Mononuclear cell (primary cell): Measurements from ENCODE around the gene KRTAP12-4. TPM values are rescaled to one million over a fixed set of nuclear protein-coding genes. Genes with fewer than 3 reads are reported as not detected.
"Not testable (repeated sequence)": the region's sequence is repeated elsewhere in the genome, so short reads cannot be mapped to it uniquely, and the experiment has no call there.

Experiments
- H3K27me3 ChIP-seq: 2 replicates; pipeline ENCODE4 v1.6.0; 2011; ENCODE audit warnings: low read length, control low read depth; ENCODE audit not compliant: insufficient read depth
- H3K4me1 ChIP-seq: 2 replicates; pipeline ENCODE4 v1.5.1; 2011; ENCODE audit warnings: mild to moderate bottlenecking, low read length, control low read depth; ENCODE audit not compliant: insufficient read depth
- H3K4me3 ChIP-seq: 2 replicates; pipeline ENCODE4 v1.5.1; 2011; ENCODE audit warnings: mild to moderate bottlenecking, low read length, moderate library complexity
- H3K9me3 ChIP-seq: 2 replicates; pipeline ENCODE4 v1.5.1; 2011; ENCODE audit warnings: low read depth, mild to moderate bottlenecking, control low read depth, low read length
- total RNA-seq: library from RNA; depleted of rRNA; stranded (reverse); fragments of >200 nt; gene quantifications from one replicate; pipeline ENCODE4 v1.2.3, GENCODE V29; 2012

The KRTAP12-4 gene
- total RNA-seq, 1 donor: not detected

DNA sequence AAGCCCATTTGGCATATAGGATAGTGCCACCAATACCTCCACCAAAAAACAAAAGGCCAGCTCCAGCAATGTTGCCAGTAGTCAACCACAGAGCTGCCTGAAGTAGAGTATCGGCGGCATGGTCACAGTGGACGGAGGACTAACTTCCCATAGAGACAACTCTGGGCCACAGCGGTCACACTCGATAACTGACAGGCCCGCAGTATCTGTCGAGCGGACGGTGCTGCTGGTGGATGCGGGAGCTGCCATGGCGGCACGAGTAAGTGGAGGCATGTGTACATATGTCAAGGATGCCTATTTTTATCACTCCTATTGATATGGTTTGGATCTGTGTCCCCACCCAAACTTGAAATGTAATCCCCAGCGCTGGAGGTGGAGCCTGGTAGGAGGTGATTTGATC, 23.4 kb upstream of the KRTAP12-4 start:
- H3K9me3 ChIP-seq: no peaks in the 10 kb centered on the region
- no peaks in the 10 kb centered on the region for H3K27me3 ChIP-seq
- H3K4me1 ChIP-seq: no peaks in the 10 kb centered on the region
- no peak overlapping the region for H3K4me3 ChIP-seq

- Histone ChIP-seq H3K4me1 (no peaks in the 10 kb centered on the region), H3K9me3 (no peaks in the 10 kb centered on the region), H3K4me3 (no peak overlapping the region), H3K27me3 (peaks cover 4% of the 10 kb centered on the region)
Observed at GRCh38 chr21:44671911-44672310, 17.5 kb upstream of the KRTAP12-4 start.

DNA sequence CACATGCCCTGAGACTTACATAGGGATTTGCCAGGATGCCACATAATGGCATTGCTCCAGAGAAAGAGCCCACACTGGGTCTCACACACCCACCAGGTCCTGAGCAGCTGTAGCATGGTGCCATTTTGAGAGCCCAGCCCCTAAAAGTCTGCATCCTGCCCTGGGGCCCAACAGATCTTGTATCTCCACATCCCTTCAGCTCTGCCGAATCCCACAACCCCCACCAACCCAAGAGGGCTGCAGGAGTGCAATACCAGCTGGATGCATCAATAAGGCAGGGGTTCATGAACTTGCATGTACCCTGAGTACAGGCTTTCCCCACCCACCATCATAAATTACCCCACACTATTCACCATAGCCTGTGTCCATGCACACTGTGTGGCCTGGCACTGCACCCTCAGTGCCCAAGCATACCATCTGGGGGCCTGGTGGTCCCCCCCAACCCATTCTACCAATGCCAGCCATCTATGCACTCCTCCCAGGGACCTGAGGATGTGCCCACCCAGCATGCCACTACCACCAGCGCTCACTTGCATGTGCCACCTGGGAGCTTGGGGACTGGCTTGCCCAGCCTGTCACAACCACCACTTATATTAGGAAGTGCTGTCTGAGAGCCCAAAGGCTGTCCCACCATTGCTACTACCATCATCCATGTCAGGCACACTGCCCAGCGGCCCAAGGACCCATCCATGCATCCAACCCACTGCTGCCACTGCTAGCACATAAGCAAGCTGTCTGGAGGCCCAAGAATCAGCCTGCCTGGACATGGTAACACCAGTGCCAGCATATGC, 16.4 kb upstream of the KRTAP12-4 start:
- Histone ChIP-seq H3K4me3 (no peak overlapping the region), H3K4me1 (no peaks in the 10 kb centered on the region), H3K9me3 (no peaks in the 10 kb centered on the region), H3K27me3 (peaks cover 4% of the 10 kb centered on the region)

GRCh38 chr21:44667612-44668011, 13.2 kb upstream of the KRTAP12-4 start:
- Histone ChIP-seq H3K27me3 (peaks cover 7% of the 10 kb centered on the region), H3K4me1 (no peaks in the 10 kb centered on the region), H3K9me3 (peaks cover 7% of the 10 kb centered on the region), H3K4me3 (no peak overlapping the region)

DNA sequence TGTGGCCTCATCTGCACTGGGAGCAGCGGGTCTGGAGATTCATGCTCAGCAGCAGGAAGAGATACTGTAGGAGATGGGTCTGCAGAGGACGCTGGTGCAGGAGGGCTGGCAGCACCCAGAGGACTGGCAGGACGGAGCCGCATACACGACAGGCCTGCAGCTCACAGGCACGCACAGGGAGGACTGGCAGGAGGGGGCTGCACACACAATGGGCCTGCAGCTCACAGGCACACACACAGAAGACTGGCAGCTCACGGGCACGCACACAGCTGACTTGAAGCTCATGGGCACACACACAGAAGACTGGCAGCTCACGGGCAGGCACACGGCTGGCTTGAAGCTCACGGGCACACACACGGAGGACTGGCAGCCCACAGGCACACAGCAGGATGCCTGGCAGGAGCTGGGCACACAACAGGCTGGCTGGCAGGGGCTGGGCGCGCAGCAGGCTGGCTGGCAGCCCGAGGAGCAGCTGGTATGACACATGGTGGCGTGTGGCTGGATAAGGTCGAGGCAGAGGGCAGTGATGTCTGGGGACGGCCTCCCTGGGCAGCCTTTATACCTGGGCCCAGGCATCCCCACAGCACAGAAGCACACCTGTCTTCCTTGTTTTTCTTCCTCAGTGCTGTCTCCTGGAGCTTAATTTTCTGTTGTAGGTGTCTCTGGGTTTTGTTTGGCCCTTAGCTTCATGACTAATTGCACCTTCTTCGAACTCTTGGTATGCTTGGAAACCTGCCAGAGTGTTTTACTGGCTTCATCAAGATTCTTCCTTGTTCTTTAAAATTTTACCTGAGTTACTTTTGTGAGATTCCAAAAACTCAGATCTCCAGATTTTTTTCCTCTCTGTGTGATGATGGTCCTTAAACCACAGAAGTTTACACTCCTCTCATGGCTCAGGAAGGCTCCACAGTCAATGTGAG, 12.2 kb upstream of the KRTAP12-4 start, which contains the start of gene KRTAP12-2:
Gene KRTAP12-2, minus strand, starts transcription at position 527 of the 920 bp plus-strand sequence. Its CDS starts 41 bp downstream, at position 486.
- no peaks in the 10 kb centered on the region for H3K4me1 ChIP-seq
- peaks cover 7% of the 10 kb centered on the region for H3K9me3 ChIP-seq
- H3K4me3 ChIP-seq: no peak within 1 kb of the TSS
- H3K27me3 ChIP-seq: peaks cover 7% of the 10 kb centered on the region

DNA sequence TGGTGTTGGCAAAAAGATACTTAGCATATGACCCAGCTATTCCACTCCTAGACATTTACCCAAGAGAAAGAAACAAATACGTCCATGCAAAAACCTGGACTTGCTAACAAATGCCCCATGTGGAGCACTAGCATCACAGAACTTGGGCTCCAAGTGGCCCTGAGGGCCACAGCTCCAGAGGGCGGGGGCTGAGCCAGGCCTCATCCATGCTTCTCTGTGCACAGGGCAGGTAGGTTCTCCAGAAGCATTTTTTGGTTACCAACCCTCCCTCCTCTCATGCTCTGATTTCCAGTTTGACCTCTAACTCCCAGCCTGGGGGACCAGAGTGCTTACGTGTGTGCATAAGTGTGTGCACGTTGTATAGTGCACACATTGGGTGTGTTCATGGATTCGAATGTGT, 10.2 kb upstream of the KRTAP12-4 start:
- peaks cover 7% of the 10 kb centered on the region for H3K9me3 ChIP-seq
- H3K4me1 ChIP-seq: no peaks in the 10 kb centered on the region
- H3K4me3 ChIP-seq: no peak overlapping the region
- peaks cover 7% of the 10 kb centered on the region for H3K27me3 ChIP-seq

- not testable (repeated sequence) for H3K4me3 ChIP-seq, H3K9me3 ChIP-seq
- H3K4me1 ChIP-seq: peaks cover 20% of the 10 kb centered on the region
Observed at GRCh38 chr21:44661567-44661966, 7.1 kb upstream of the KRTAP12-4 start.

GRCh38 chr21:44658913-44659595, 4.6 kb upstream of the KRTAP12-4 start:
- peaks cover 27% of the 10 kb centered on the region for H3K4me1 ChIP-seq
- no peak overlapping the region for H3K4me3 ChIP-seq
- H3K27me3 ChIP-seq: peaks cover 2% of the 10 kb centered on the region
- peaks cover 6% of the 10 kb centered on the region for H3K9me3 ChIP-seq

More at GRCh38 chr21:44661567-44661966, 7.1 kb upstream of the KRTAP12-4 start:
- not testable (repeated sequence) for H3K27me3 ChIP-seq

DNA sequence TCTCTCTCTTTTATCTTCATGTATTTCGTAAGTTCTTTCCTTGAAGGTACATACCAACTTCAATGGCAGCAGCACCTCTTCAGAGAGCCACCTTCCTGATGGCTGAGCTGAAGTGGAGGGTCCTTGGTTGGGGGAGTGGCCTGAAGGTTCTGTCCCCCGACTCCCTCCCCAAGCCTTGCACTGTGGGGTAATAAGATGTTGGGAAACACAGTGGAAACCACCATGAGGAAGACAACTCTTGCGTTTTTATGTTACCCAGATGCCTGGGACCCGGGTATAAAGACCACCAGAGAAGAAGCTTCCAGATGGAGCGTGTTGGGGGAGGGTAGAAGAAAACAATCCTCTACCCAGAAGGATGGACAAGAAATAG, 4.1 kb upstream of the KRTAP12-4 start:
- Histone ChIP-seq H3K27me3 (peaks cover under 1% of the 10 kb centered on the region), H3K4me3 (no peak overlapping the region), H3K4me1 (peaks cover 31% of the 10 kb centered on the region), H3K9me3 (peaks cover under 1% of the 10 kb centered on the region)

- Histone ChIP-seq H3K27me3 (no peaks in the 10 kb centered on the region), H3K4me1 (peaks cover 31% of the 10 kb centered on the region), H3K9me3 (no peaks in the 10 kb centered on the region), H3K4me3 (no peak within 1 kb of the TSS)
Observed at GRCh38 chr21:44657635-44658540, 3.4 kb upstream of the KRTAP12-4 start, which contains the start of gene KRTAP12-3. Gene KRTAP12-3, plus strand, starts transcription at chr21:44657932. Its CDS starts 48 bp downstream, at chr21:44657980.

- Histone ChIP-seq H3K27me3 (no peaks in the 10 kb centered on the region), H3K9me3 (no peaks in the 10 kb centered on the region), H3K4me3 (no peak overlapping the region), H3K4me1 (peaks cover 31% of the 10 kb centered on the region)
Observed at GRCh38 chr21:44656868-44657267, 2.4 kb upstream of the KRTAP12-4 start.

GRCh38 chr21:44653656-44654575, 543 bp downstream of the KRTAP12-4 start:
- H3K9me3 ChIP-seq: no peaks in the 10 kb centered on the region
- peaks cover 28% of the 10 kb centered on the region for H3K4me1 ChIP-seq
- no peaks in the 10 kb centered on the region for H3K27me3 ChIP-seq
- H3K4me3 ChIP-seq: no peak overlapping the region

DNA sequence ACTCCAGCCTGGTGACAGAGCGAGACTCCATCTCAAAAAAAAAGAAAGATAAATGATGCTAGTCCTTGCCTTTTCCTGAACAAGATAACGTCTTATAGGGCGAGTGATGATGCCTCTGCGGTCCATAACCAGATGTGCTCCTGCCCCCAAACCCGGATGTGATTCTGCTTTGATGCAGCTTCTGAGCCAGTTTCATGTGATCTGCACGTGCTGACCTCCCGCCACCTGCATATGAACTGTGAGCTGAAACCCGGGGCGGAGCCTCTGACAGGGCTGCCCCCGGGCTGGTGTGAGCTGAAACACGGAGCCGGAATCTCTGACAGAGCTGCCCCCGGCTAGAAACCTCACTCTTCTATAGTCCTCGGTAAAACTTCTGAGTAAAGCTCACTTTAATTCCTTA, 1.3 kb downstream of the KRTAP12-4 start:
- Histone ChIP-seq H3K4me3 (no peak overlapping the region), H3K9me3 (no peaks in the 10 kb centered on the region), H3K27me3 (no peaks in the 10 kb centered on the region), H3K4me1 (peaks cover 20% of the 10 kb centered on the region)
